Body of pancreas (tissue), 4 donors: ENCODE measurements around the gene CSH2.

Source experiments
- POLR2A ChIP-seq, 3 donors: fragments of 450-650 bp; IDR thresholded peaks; one replicate each; pipeline ENCODE4 v1.6.1; 2016; ENCODE audit warnings: antibody characterized with exemption in 3 of 3, mild to moderate bottlenecking in 2 of 3
- TF ChIP-seq, protein P1 (sequence below), 7 experiments: fragments of 450-650 bp in 4 of 7; fragments of 200-600 bp in 3 of 7; sonication (generic) in 3 of 7; IDR thresholded peaks; one replicate each; pipeline ENCODE4 v1.5.1; 2016 to 2019; ENCODE audit warnings: antibody characterized with exemption in 7 of 7

DNA sequence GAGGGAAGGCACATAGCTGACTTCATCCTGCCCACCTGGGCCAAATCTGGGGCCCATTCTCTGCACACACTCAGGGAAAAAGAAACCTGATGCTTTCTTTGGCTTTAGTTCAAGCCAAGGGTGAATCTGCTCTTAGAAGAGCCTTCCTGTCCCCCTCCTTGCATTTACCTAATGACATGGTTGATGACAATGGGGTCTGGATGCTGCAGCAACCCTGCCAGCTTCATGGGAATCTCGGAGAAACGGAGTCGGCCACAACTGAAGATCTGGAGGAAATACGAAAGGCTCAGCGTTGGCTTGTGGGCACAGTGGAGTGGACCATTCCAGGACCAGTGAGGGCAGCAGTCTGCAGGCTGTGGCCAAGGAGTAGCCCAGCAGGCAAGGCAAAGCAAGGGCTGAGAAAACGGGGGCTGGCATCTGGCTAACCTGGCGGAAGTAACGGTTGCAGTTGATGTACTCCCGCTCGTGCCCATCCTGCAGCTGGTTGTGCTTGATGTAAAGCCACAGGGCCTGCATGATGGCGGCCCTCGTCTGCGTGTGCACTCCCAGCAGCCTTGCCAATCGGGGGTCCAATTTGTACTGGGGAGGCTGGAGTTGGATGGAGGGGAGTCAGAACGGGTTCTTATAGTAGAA lies 39.6 kb downstream of the CSH2 start:
- TF ChIP-seq, protein P1, sequence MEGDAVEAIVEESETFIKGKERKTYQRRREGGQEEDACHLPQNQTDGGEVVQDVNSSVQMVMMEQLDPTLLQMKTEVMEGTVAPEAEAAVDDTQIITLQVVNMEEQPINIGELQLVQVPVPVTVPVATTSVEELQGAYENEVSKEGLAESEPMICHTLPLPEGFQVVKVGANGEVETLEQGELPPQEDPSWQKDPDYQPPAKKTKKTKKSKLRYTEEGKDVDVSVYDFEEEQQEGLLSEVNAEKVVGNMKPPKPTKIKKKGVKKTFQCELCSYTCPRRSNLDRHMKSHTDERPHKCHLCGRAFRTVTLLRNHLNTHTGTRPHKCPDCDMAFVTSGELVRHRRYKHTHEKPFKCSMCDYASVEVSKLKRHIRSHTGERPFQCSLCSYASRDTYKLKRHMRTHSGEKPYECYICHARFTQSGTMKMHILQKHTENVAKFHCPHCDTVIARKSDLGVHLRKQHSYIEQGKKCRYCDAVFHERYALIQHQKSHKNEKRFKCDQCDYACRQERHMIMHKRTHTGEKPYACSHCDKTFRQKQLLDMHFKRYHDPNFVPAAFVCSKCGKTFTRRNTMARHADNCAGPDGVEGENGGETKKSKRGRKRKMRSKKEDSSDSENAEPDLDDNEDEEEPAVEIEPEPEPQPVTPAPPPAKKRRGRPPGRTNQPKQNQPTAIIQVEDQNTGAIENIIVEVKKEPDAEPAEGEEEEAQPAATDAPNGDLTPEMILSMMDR (IDR thresholded peaks at IDR 0.05) = no peak
- TF ChIP-seq POLR2A (IDR thresholded peaks at IDR 0.05) = no peak
